CD4-positive, alpha-beta T cell (primary cell): Measurements from ENCODE around the gene BUD13. TPM values are rescaled to one million over a fixed set of nuclear protein-coding genes. Genes with fewer than 3 reads are reported as not detected.

Experiments
- ATAC-seq: fragments of 200-7000 bp; cut with Tn5 transposase; one replicate; pipeline ENCODE4 v1.10.0; 2022; ENCODE audit warnings: mild to moderate bottlenecking; ENCODE audit not compliant: poor library complexity
- CTCF ChIA-PET: fragments of 350-600 bp; sonication (Branson Sonifier 250); formaldehyde crosslinking; loops from one replicate; lab custom pipeline; 2021; ENCODE audit warnings: antibody characterized with exemption, inconsistent platforms; lab: Charles Lee
- POLR2A ChIA-PET: fragments of 350-600 bp; sonication (Branson Sonifier 250); formaldehyde crosslinking; loops from one replicate; lab custom pipeline; 2021; ENCODE audit warnings: antibody characterized with exemption, inconsistent platforms; lab: Charles Lee
- DNase-seq, 14 experiments: peaks; one replicate each; pipeline ENCODE4 v3.0.0-alpha.2; 2013 to 2020; ENCODE audit warnings: mixed read lengths in 2 of 14
- H3K27ac ChIP-seq, 2 donors: one replicate each; pipeline versions ENCODE4 v1.5.1 to v1.7.0; 2013; ENCODE audit warnings: low read length in 2 of 2, low read depth in 1 of 2, mild to moderate bottlenecking in 1 of 2
- H3K27me3 ChIP-seq, 2 experiments: 1 replicate in 1 of 2; 2 replicates in 1 of 2; pipeline versions ENCODE4 v1.6.1 to v1.7.0; 2013; ENCODE audit warnings: low read length in 2 of 2, control low read depth in 1 of 2, mild to moderate bottlenecking in 1 of 2, moderate library complexity in 1 of 2; ENCODE audit not compliant: insufficient read depth in 2 of 2, control insufficient read depth in 1 of 2
- H3K36me3 ChIP-seq: one replicate; pipeline ENCODE4 v1.6.1; 2013; ENCODE audit warnings: low read length, control low read depth; ENCODE audit not compliant: insufficient read depth
- H3K4me1 ChIP-seq: one replicate; pipeline ENCODE4 v1.6.1; 2013; ENCODE audit warnings: low read length, control low read depth; ENCODE audit not compliant: insufficient read depth
- H3K4me3 ChIP-seq: one replicate; pipeline ENCODE4 v1.5.1; 2013; ENCODE audit warnings: mild to moderate bottlenecking, low read length, moderate library complexity
- H3K9me3 ChIP-seq, 2 experiments: 1 replicate in 1 of 2; 2 replicates in 1 of 2; pipeline versions ENCODE4 v1.6.1 to v1.7.0; 2013; ENCODE audit warnings: low read length in 2 of 2, mild to moderate bottlenecking in 2 of 2, control low read depth in 1 of 2, moderate library complexity in 1 of 2; ENCODE audit not compliant: control insufficient read depth in 1 of 2, insufficient read depth in 1 of 2
- H3K27ac Mint-ChIP-seq: one replicate; pipeline ENCODE4 v1.8.0; 2020; ENCODE audit warnings: mixed read lengths
- H3K27me3 Mint-ChIP-seq: one replicate; pipeline ENCODE4 v1.8.0; 2021; ENCODE audit warnings: mixed read lengths
- H3K36me3 Mint-ChIP-seq: one replicate; pipeline ENCODE4 v1.8.0; 2021; ENCODE audit warnings: low read depth, mixed read lengths
- H3K4me1 Mint-ChIP-seq: one replicate; pipeline ENCODE4 v1.8.0; 2021; ENCODE audit warnings: low read depth, mixed read lengths
- H3K4me3 Mint-ChIP-seq: one replicate; pipeline ENCODE4 v1.8.0; 2020; ENCODE audit warnings: mild to moderate bottlenecking, mixed read lengths
- H3K9me3 Mint-ChIP-seq: one replicate; pipeline ENCODE4 v1.8.0; 2020; ENCODE audit warnings: mixed read lengths
- CTCF ChIP-seq: fragments of 200-600 bp; IDR thresholded peaks from one replicate; pipeline ENCODE4 v1.8.0; 2022; ENCODE audit warnings: antibody characterized with exemption, mild to moderate bottlenecking
- intact Hi-C, 2 experiments: fragments of 100-400 bp; cut with DNase I in 1 of 2; cut with micrococcal nuclease in 1 of 2; formaldehyde crosslinking; loops; one replicate each; pipeline versions ENCODE4 v1.15.1 to v1.9.0; 2023 to 2025; cut with DNase I, micrococcal nuclease
- total RNA-seq, 174 experiments: library from RNA in 2 of 174; stranded (reverse) in 2 of 174; gene quantifications; one replicate each; pipeline ENCODE4 v1.2.3 and lab custom pipeline; 2021 to 2026

BUD13 gene
- total RNA-seq, 2 experiments from 2014 or later, result 9.2 to 10.1 TPM

DNA sequence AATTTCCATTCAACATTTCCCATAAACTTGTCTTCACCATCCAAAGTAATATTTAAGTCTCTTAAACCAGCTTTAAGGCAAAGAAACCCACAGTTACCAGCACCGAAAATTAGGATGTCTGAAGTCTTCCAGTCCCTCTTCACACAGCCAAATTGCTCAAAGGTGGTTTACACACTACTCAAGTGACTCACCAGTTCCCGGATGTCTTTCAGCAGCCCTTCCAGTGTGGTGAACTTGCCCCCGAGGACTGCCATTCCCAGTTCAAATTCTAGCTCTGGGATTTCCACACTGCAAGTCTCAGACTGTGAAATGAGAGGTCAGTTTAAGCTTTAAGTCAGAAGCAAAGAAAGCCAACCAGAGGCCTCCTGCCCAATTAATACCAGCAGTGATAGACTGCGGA lies 9.9 kb upstream of the BUD13 start:
- ATAC-seq (no peak), DNase-seq (no peak)
- H3K36me3 Mint-ChIP-seq, result peaks cover 96% of the 10 kb centered on the region
- POLR2A ChIA-PET, result interaction anchor here (1.0 kb wide), 1 partner anchor 53 kb away, joined by 3 read pairs; no protein-coding TSS in a partner anchor
- no peaks in the 10 kb centered on the region for H3K9me3 ChIP-seq
- TF ChIP-seq CTCF, result no peak
- peaks cover 87% of the 10 kb centered on the region for H3K36me3 ChIP-seq
- H3K4me3 Mint-ChIP-seq, result no peak overlapping the region
- H3K4me3 ChIP-seq, result no peak overlapping the region
- H3K27ac ChIP-seq, result no peak overlapping the region
- intact Hi-C loops, result no loop called here
- peaks cover 32% of the 10 kb centered on the region for H3K4me1 Mint-ChIP-seq
- peak overlapping the region; percentile 25 for H3K27ac Mint-ChIP-seq
- no peaks in the 10 kb centered on the region for H3K27me3 ChIP-seq
- no peaks in the 10 kb centered on the region for H3K27me3 Mint-ChIP-seq
- no peaks in the 10 kb centered on the region for H3K9me3 Mint-ChIP-seq
- peaks cover 26% of the 10 kb centered on the region for H3K4me1 ChIP-seq
- CTCF ChIA-PET, result interaction anchor here (0.9 to 1.2 kb wide), 2 partner anchors 9 to 361 kb away, joined by 3 to 4 read pairs; partner anchors contain the start of gene APOA5

GRCh38 chr11:116778556-116778955 lies 5.8 kb upstream of the BUD13 start:
- ATAC-seq (no peak), DNase-seq (no peak)
- H3K4me3 ChIP-seq, result no peak overlapping the region
- no peaks in the 10 kb centered on the region for H3K9me3 ChIP-seq
- H3K27me3 Mint-ChIP-seq, result no peaks in the 10 kb centered on the region
- peaks cover 11% of the 10 kb centered on the region for H3K4me1 Mint-ChIP-seq
- H3K36me3 Mint-ChIP-seq, result peaks cover 83% of the 10 kb centered on the region
- no peak overlapping the region for H3K27ac ChIP-seq
- peaks cover 68% of the 10 kb centered on the region for H3K36me3 ChIP-seq
- peaks cover 5% of the 10 kb centered on the region for H3K4me1 ChIP-seq
- no peaks in the 10 kb centered on the region for H3K27me3 ChIP-seq
- intact Hi-C loops, result no loop called here
- H3K27ac Mint-ChIP-seq, result no peak overlapping the region
- H3K9me3 Mint-ChIP-seq, result no peaks in the 10 kb centered on the region
- ChIA-PET CTCF (no interaction called here), POLR2A (no interaction called here)
- H3K4me3 Mint-ChIP-seq, result no peak overlapping the region
- TF ChIP-seq CTCF, result no peak

GRCh38 chr11:116777056-116777455 lies 4.3 kb upstream of the BUD13 start:
- Histone ChIP-seq H3K4me3 (no peak overlapping the region), H3K27me3 (no peaks in the 10 kb centered on the region), H3K4me1 (peaks cover 10% of the 10 kb centered on the region), H3K27ac (no peak overlapping the region), H3K36me3 (peaks cover 53% of the 10 kb centered on the region), H3K9me3 (no peaks in the 10 kb centered on the region)
- DNase-seq, result no peak
- Mint-ChIP-seq H3K4me3 (no peak overlapping the region), H3K4me1 (peaks cover 26% of the 10 kb centered on the region), H3K27ac (peak overlapping the region; percentile 5), H3K27me3 (no peaks in the 10 kb centered on the region), H3K9me3 (no peaks in the 10 kb centered on the region), H3K36me3 (peaks cover 83% of the 10 kb centered on the region)
- intact Hi-C loops, result no loop called here
- ChIA-PET CTCF (interaction anchor here (1.1 kb wide), 1 partner anchor 14 kb away, joined by 3 read pairs; the partner anchor contains the start of gene APOA5), POLR2A (interaction anchor here (1.3 kb wide), 1 partner anchor 11 kb away, joined by 5 read pairs; the partner anchor contains the start of gene ZPR1)
- ATAC-seq, result no peak
- TF ChIP-seq CTCF, result no peak
